OCI-LY7 (cell line): ENCODE data around the gene CDC42BPB. TPM values are rescaled to one million over a fixed set of nuclear protein-coding genes. Genes with fewer than 3 reads are reported as not detected.
"Not testable (repeated sequence)": the region's sequence is repeated elsewhere in the genome, so short reads cannot be mapped to it uniquely, and the experiment has no call there.

ENCODE experiments used
- BruUV-seq: library from RNA; stranded (reverse); fragments of 400-500 nt; replicated peaks from 2 replicates; lab custom pipeline; 2021; lab: Mats Ljungman, UMichigan
- CTCF ChIA-PET: fragments of 300-600 bp; sonication (Branson Sonifier 250); formaldehyde crosslinking; loops from one replicate; lab custom pipeline; 2022; ENCODE audit warnings: antibody characterized with exemption; ENCODE audit not compliant: unreplicated experiment; lab: Charles Lee
- POLR2A ChIA-PET: fragments of 300-600 bp; sonication (Branson Sonifier 250); formaldehyde crosslinking; loops from one replicate; lab custom pipeline; 2022; ENCODE audit warnings: antibody characterized with exemption; lab: Charles Lee
- DNase-seq: peaks from one replicate; pipeline ENCODE4 v3.0.0-alpha.2; 2015; ENCODE audit warnings: low spot score
- H2AFZ ChIP-seq: fragments of 200-600 bp; sonication (generic), shearing (Covaris generic); 2 replicates; pipeline ENCODE4 v1.6.1; 2014; ENCODE audit warnings: mild to moderate bottlenecking, antibody characterized with exemption, low read length, moderate library complexity
- H3K27ac ChIP-seq: fragments of 200-600 bp; sonication (generic); 2 replicates; pipeline ENCODE4 v1.5.1; 2014; ENCODE audit warnings: mixed run types, low read depth, mild to moderate bottlenecking, moderate library complexity, low read length, inconsistent platforms; ENCODE audit not compliant: poor library complexity, severe bottlenecking
- H3K36me3 ChIP-seq: fragments of 200-600 bp; sonication (generic); 2 replicates; pipeline ENCODE4 v1.6.1; 2014; ENCODE audit warnings: mild to moderate bottlenecking, antibody characterized with exemption, low read length, moderate library complexity, mixed read lengths; ENCODE audit not compliant: insufficient read depth
- H3K4me1 ChIP-seq: fragments of 200-600 bp; sonication (generic); 2 replicates; pipeline ENCODE4 v1.5.1; 2014; ENCODE audit warnings: mild to moderate bottlenecking, low read length; ENCODE audit not compliant: insufficient read depth, poor library complexity, severe bottlenecking
- H3K4me2 ChIP-seq: fragments of 200-600 bp; sonication (generic); 2 replicates; pipeline ENCODE4 v1.6.1; 2014; ENCODE audit warnings: mild to moderate bottlenecking, low read length
- H3K4me3 ChIP-seq: fragments of 200-600 bp; sonication (generic); 2 replicates; pipeline ENCODE4 v1.5.1; 2014; ENCODE audit warnings: mild to moderate bottlenecking, low read depth, low read length; ENCODE audit not compliant: poor library complexity, severe bottlenecking
- H3K79me2 ChIP-seq: fragments of 200-600 bp; sonication (generic); 2 replicates; pipeline ENCODE4 v1.6.1; 2016; ENCODE audit warnings: low read depth, mild to moderate bottlenecking, low read length, moderate library complexity, mixed read lengths; ENCODE audit not compliant: insufficient read depth
- H3K9me2 ChIP-seq: fragments of 200-600 bp; sonication (generic); 2 replicates; pipeline ENCODE4 v1.6.1; 2016; ENCODE audit warnings: mild to moderate bottlenecking, low read length, mixed read lengths; ENCODE audit not compliant: insufficient read depth
- H3K9me3 ChIP-seq: fragments of 200-600 bp; sonication (generic); 2 replicates; pipeline ENCODE4 v1.6.1; 2014; ENCODE audit warnings: mild to moderate bottlenecking, mixed run types, low read length, mixed read lengths
- H4K20me1 ChIP-seq: fragments of 200-600 bp; sonication (generic); 2 replicates; pipeline ENCODE4 v1.6.1; 2014; ENCODE audit warnings: mild to moderate bottlenecking, antibody characterized with exemption, low read length, moderate library complexity, mixed read lengths; ENCODE audit not compliant: insufficient read depth
- EZH2phosphoT487 ChIP-seq: fragments of 200-600 bp; sonication (generic); IDR thresholded peaks from 2 replicates; pipeline ENCODE4 v1.6.1; 2018; ENCODE audit warnings: low read depth, borderline replicate concordance, mild to moderate bottlenecking, mixed run types, antibody characterized with exemption, low read length, moderate library complexity, mixed read lengths
- intact Hi-C: fragments of 100-400 bp; cut with micrococcal nuclease; formaldehyde crosslinking; loops from one replicate; pipeline ENCODE4 v1.10.0; 2022; ENCODE audit not compliant: unreplicated experiment
- total RNA-seq, 2 experiments: library from RNA; depleted of rRNA in 1 of 2; stranded (reverse); fragments of >200 nt in 1 of 2; shearing (Covaris generic) in 1 of 2; gene quantifications; 2 replicates each; pipeline ENCODE4 v1.2.3, GENCODE V29; 2014 to 2022
- TF ChIP-seq, protein P1 (sequence below): fragments of 200-600 bp; sonication (generic); conservative IDR thresholded peaks from 2 replicates; pipeline ENCODE4 v1.5.1; 2014; ENCODE audit warnings: mild to moderate bottlenecking, antibody characterized with exemption, low read length, moderate library complexity, mixed read lengths

Gene CDC42BPB
- total RNA-seq, 2 experiments from 2014 or later = 0.03 to 0.46 TPM

- CTCF ChIA-PET = no interaction called here
Observed at GRCh38 chr14:103027451-103027850, 29.9 kb downstream of the CDC42BPB start.

DNA sequence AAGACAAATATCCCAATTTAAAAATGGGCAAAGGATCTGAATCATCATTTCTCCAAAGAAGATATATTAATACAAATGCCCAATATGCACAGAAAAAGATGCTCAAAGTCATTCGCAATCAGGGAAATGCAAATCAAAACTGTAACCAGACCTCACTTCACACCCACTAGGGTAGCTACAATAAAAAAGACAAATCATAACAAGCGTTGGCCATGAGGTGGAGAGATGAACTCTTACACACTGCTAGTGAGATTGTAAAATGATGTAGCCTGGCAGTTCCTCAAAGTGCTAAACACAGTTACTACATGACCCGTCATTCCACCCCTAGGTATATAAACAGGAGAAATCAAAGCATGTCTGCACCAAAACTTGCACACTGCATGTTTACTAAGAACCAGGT is 30.4 kb downstream of the CDC42BPB start:
- intact Hi-C loops = no loop called here
- no peaks in the 10 kb centered on the region for H3K9me3 ChIP-seq
- H3K4me2 ChIP-seq = no peak overlapping the region
- no peaks in the 10 kb centered on the region for H3K4me1 ChIP-seq
- no peak overlapping the region for H3K4me3 ChIP-seq
- no TSS peak for BruUV-seq
- TF ChIP-seq EZH2phosphoT487 = no peak
- TF ChIP-seq, protein P1, sequence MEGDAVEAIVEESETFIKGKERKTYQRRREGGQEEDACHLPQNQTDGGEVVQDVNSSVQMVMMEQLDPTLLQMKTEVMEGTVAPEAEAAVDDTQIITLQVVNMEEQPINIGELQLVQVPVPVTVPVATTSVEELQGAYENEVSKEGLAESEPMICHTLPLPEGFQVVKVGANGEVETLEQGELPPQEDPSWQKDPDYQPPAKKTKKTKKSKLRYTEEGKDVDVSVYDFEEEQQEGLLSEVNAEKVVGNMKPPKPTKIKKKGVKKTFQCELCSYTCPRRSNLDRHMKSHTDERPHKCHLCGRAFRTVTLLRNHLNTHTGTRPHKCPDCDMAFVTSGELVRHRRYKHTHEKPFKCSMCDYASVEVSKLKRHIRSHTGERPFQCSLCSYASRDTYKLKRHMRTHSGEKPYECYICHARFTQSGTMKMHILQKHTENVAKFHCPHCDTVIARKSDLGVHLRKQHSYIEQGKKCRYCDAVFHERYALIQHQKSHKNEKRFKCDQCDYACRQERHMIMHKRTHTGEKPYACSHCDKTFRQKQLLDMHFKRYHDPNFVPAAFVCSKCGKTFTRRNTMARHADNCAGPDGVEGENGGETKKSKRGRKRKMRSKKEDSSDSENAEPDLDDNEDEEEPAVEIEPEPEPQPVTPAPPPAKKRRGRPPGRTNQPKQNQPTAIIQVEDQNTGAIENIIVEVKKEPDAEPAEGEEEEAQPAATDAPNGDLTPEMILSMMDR = no peak
- no peaks in the 10 kb centered on the region for H4K20me1 ChIP-seq
- no peak for DNase-seq
- ChIA-PET CTCF (no interaction called here), POLR2A (no interaction called here)
- no peak overlapping the region for H2AFZ ChIP-seq
- H3K79me2 ChIP-seq = no peaks in the 10 kb centered on the region
- no peaks in the 10 kb centered on the region for H3K36me3 ChIP-seq
- H3K9me2 ChIP-seq = no peaks in the 10 kb centered on the region
- H3K27ac ChIP-seq = no peak overlapping the region

More at GRCh38 chr14:103027451-103027850, 29.9 kb downstream of the CDC42BPB start:
- H3K9me3 ChIP-seq = no peaks in the 10 kb centered on the region
- H3K4me1 ChIP-seq = no peaks in the 10 kb centered on the region
- no peak overlapping the region for H3K27ac ChIP-seq
- POLR2A ChIA-PET = no interaction called here
- no peak overlapping the region for H3K4me2 ChIP-seq
- no peak for DNase-seq
- no peak for TF ChIP-seq EZH2phosphoT487
- TF ChIP-seq, protein P1 = no peak
- H3K36me3 ChIP-seq = no peaks in the 10 kb centered on the region
- H3K9me2 ChIP-seq = no peaks in the 10 kb centered on the region
- intact Hi-C loops = no loop called here
- H2AFZ ChIP-seq = no peak overlapping the region
- BruUV-seq = no TSS peak
- H3K4me3 ChIP-seq = no peak overlapping the region
- H4K20me1 ChIP-seq = no peaks in the 10 kb centered on the region
- H3K79me2 ChIP-seq = no peaks in the 10 kb centered on the region

- H2AFZ ChIP-seq, CTCF ChIA-PET, H3K79me2 ChIP-seq, H3K9me3 ChIP-seq, H3K36me3 ChIP-seq, H3K4me1 ChIP-seq, DNase-seq, H4K20me1 ChIP-seq, intact Hi-C loops, H3K9me2 ChIP-seq, BruUV-seq, H3K27ac ChIP-seq, H3K4me3 ChIP-seq, H3K4me2 ChIP-seq: not testable (repeated sequence)
- POLR2A ChIA-PET = interaction anchor here (1.0 kb wide), 1 partner anchor 70 kb away, joined by 3 read pairs; no protein-coding TSS in a partner anchor
Observed at GRCh38 chr14:103026196-103026595, 31.2 kb downstream of the CDC42BPB start.
